Neural progenitor cell (in vitro differentiated cells): Measurements from ENCODE around the gene KCNB1. TPM values are rescaled to one million over a fixed set of nuclear protein-coding genes. Genes with fewer than 3 reads are reported as not detected.

Experiments used
- DNase-seq: peaks from one replicate; pipeline ENCODE4 v3.0.0-alpha.2; 2016; ENCODE audit warnings: low spot score
- H2AFZ ChIP-seq: fragments of 200-600 bp; sonication (generic); replicated peaks from 2 replicates; pipeline ENCODE4 v1.6.1; 2016; ENCODE audit warnings: antibody characterized with exemption
- H3F3A ChIP-seq: fragments of 200-600 bp; sonication (generic); 2 replicates; pipeline ENCODE4 v1.6.1; 2016; ENCODE audit warnings: antibody characterized with exemption, low read depth
- H3K27ac ChIP-seq: fragments of 200-600 bp; sonication (generic); 2 replicates; pipeline ENCODE4 v1.5.1; 2016; ENCODE audit warnings: mild to moderate bottlenecking
- H3K27me3 ChIP-seq: fragments of 200-600 bp; sonication (generic); 2 replicates; pipeline ENCODE4 v1.6.1; 2016; ENCODE audit warnings: mild to moderate bottlenecking, moderate library complexity
- H3K36me3 ChIP-seq: fragments of 200-600 bp; sonication (generic); 2 replicates; pipeline ENCODE4 v1.5.1; 2016
- H3K4me1 ChIP-seq: fragments of 200-600 bp; sonication (generic); 2 replicates; pipeline ENCODE4 v1.6.1; 2016; ENCODE audit warnings: mixed run types
- H3K4me2 ChIP-seq: fragments of 200-600 bp; sonication (generic); 2 replicates; pipeline ENCODE4 v1.6.1; 2016
- H3K4me3 ChIP-seq: fragments of 200-600 bp; sonication (generic); 2 replicates; pipeline ENCODE4 v1.5.1; 2016
- H3K79me2 ChIP-seq: fragments of 200-600 bp; sonication (generic); 2 replicates; pipeline ENCODE4 v1.6.1; 2016; ENCODE audit warnings: low read depth
- H3K9ac ChIP-seq: fragments of 200-600 bp; sonication (generic); 2 replicates; pipeline ENCODE4 v1.6.1; 2016
- H3K9me3 ChIP-seq: fragments of 200-600 bp; sonication (generic); 2 replicates; pipeline ENCODE4 v1.5.1; 2016; ENCODE audit warnings: low read depth
- H4K20me1 ChIP-seq: fragments of 200-600 bp; sonication (generic); 2 replicates; pipeline ENCODE4 v1.6.1; 2016; ENCODE audit warnings: low read depth
- H3K27ac Mint-ChIP-seq: 3 replicates; pipeline ENCODE4 v1.8.0; 2021; ENCODE audit warnings: mixed read lengths
- H3K27me3 Mint-ChIP-seq: 2 replicates; pipeline ENCODE4 v1.8.0; 2022; ENCODE audit warnings: low read depth, mild to moderate bottlenecking, inconsistent platforms, moderate library complexity, mixed read lengths; ENCODE audit not compliant: insufficient read depth
- H3K36me3 Mint-ChIP-seq: 3 replicates; pipeline ENCODE4 v1.8.0; 2021; ENCODE audit warnings: mixed read lengths
- H3K4me1 Mint-ChIP-seq: 3 replicates; pipeline ENCODE4 v1.8.0; 2021; ENCODE audit warnings: mixed read lengths
- H3K4me3 Mint-ChIP-seq: 3 replicates; pipeline ENCODE4 v1.8.0; 2021; ENCODE audit warnings: mild to moderate bottlenecking, moderate library complexity, mixed read lengths
- H3K9me3 Mint-ChIP-seq: 3 replicates; pipeline ENCODE4 v1.8.0; 2020; ENCODE audit warnings: mixed read lengths
- EZH2 ChIP-seq: fragments of 200-600 bp; sonication (generic); IDR thresholded peaks from 2 replicates; pipeline ENCODE4 v1.6.1; 2017; ENCODE audit warnings: antibody characterized with exemption, mild to moderate bottlenecking, moderate library complexity
- EZH2phosphoT487 ChIP-seq: fragments of 200-600 bp; sonication (generic); IDR thresholded peaks from 2 replicates; pipeline ENCODE4 v1.6.1; 2017; ENCODE audit warnings: antibody characterized with exemption
- total RNA-seq: library from RNA; depleted of rRNA; stranded (reverse); fragments of >200 nt; gene quantifications from 2 replicates; pipeline ENCODE4 v1.2.3, GENCODE V29; 2015; ENCODE audit warnings: low replicate concordance
- TF ChIP-seq, protein P1 (sequence below): fragments of 200-600 bp; sonication (generic); IDR thresholded peaks from 2 replicates; pipeline ENCODE4 v1.5.1; 2017; ENCODE audit warnings: antibody characterized with exemption, mild to moderate bottlenecking

KCNB1 gene
- total RNA-seq, 1 donor from 2014 or later = 0.97 TPM

- Histone ChIP-seq H2AFZ (no peak overlapping the region), H3K9ac (no peak overlapping the region), H3K27ac (no peak overlapping the region), H3K4me2 (no peak overlapping the region), H3K27me3 (no peaks in the 10 kb centered on the region), H4K20me1 (no peaks in the 10 kb centered on the region), H3K4me1 (no peaks in the 10 kb centered on the region), H3F3A (no peaks in the 10 kb centered on the region), H3K4me3 (no peak overlapping the region), H3K79me2 (no peaks in the 10 kb centered on the region), H3K36me3 (no peaks in the 10 kb centered on the region), H3K9me3 (no peaks in the 10 kb centered on the region)
- no peak for DNase-seq
- Mint-ChIP-seq H3K27me3 (peaks cover 5% of the 10 kb centered on the region), H3K4me1 (no peaks in the 10 kb centered on the region), H3K27ac (no peak overlapping the region), H3K4me3 (no peak overlapping the region), H3K9me3 (peaks cover 4% of the 10 kb centered on the region), H3K36me3 (peaks cover 13% of the 10 kb centered on the region)
- TF ChIP-seq EZH2phosphoT487 = no peak
- TF ChIP-seq EZH2 = no peak
- TF ChIP-seq, protein P1, sequence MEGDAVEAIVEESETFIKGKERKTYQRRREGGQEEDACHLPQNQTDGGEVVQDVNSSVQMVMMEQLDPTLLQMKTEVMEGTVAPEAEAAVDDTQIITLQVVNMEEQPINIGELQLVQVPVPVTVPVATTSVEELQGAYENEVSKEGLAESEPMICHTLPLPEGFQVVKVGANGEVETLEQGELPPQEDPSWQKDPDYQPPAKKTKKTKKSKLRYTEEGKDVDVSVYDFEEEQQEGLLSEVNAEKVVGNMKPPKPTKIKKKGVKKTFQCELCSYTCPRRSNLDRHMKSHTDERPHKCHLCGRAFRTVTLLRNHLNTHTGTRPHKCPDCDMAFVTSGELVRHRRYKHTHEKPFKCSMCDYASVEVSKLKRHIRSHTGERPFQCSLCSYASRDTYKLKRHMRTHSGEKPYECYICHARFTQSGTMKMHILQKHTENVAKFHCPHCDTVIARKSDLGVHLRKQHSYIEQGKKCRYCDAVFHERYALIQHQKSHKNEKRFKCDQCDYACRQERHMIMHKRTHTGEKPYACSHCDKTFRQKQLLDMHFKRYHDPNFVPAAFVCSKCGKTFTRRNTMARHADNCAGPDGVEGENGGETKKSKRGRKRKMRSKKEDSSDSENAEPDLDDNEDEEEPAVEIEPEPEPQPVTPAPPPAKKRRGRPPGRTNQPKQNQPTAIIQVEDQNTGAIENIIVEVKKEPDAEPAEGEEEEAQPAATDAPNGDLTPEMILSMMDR = no peak
Measured at GRCh38 chr20:49526056-49526455, 43.6 kb upstream of the KCNB1 start.

DNA sequence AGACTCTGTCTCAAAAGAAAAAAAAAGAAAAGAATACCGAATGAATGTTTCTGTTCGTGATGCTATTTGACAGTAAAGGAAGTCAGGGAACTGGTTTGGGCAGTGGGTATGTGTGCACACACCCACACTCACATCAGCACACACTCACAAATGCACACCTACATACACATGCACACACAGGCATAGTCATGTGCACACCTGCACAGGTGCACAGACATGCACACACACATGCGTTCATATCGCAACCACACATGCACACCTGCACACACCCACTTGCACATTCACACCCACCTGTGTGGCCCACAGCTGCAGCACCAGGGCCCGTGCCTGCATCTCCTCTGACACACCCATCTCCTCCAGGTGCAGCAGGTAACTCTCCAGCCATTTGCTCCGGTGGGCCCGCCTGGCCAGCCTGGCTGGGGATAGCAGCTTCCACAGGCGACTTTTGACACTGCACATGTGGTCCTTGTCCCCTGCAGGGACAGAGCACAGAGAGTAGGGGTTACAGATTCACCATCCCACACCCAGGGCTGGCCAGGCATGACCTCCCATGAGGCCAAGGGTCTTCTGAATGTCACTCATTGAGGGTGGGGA, 41.4 kb upstream of the KCNB1 start:
- Histone ChIP-seq H3K79me2 (no peaks in the 10 kb centered on the region), H3K9ac (no peak overlapping the region), H2AFZ (no peak overlapping the region), H3K9me3 (no peaks in the 10 kb centered on the region), H3K4me1 (no peaks in the 10 kb centered on the region), H3K27me3 (no peaks in the 10 kb centered on the region), H3K4me2 (no peak overlapping the region), H3F3A (no peaks in the 10 kb centered on the region), H3K36me3 (no peaks in the 10 kb centered on the region), H4K20me1 (no peaks in the 10 kb centered on the region), H3K27ac (no peak overlapping the region), H3K4me3 (no peak overlapping the region)
- TF ChIP-seq, protein P1 = no peak
- no peak for TF ChIP-seq EZH2phosphoT487
- TF ChIP-seq EZH2 = no peak
- peaks cover 7% of the 10 kb centered on the region for H3K36me3 Mint-ChIP-seq
- H3K4me1 Mint-ChIP-seq = no peaks in the 10 kb centered on the region
- H3K27me3 Mint-ChIP-seq = peaks cover 9% of the 10 kb centered on the region
- H3K4me3 Mint-ChIP-seq = no peak overlapping the region
- no peak overlapping the region for H3K27ac Mint-ChIP-seq
- H3K9me3 Mint-ChIP-seq = peaks cover 4% of the 10 kb centered on the region
- DNase-seq = no peak

DNA sequence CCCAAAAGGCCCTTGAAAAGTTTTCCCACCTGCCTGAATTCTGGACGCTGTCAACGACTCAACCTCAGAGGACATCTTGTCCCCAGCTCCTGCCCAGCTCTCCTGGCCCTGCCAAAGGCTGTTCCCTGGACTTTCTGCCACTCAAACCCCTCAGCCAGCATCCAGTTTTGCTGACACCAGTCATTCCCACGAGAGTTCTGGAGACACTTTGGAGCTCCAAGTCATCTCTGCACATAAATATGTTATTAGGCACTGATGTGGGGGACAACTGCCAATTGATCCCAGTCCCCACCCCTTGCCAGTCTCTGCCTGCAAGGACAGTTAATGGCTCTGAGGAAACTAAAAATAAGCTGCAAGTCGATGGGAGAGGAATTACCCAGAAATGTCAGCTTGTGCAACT, 38.9 kb upstream of the KCNB1 start:
- Histone ChIP-seq H3K9ac (no peak overlapping the region), H3K36me3 (no peaks in the 10 kb centered on the region), H3K27me3 (no peaks in the 10 kb centered on the region), H3K4me3 (no peak overlapping the region), H4K20me1 (no peaks in the 10 kb centered on the region), H3K79me2 (no peaks in the 10 kb centered on the region), H3K9me3 (no peaks in the 10 kb centered on the region), H2AFZ (no peak overlapping the region), H3K4me2 (no peak overlapping the region), H3K4me1 (no peaks in the 10 kb centered on the region), H3K27ac (no peak overlapping the region), H3F3A (no peaks in the 10 kb centered on the region)
- H3K27ac Mint-ChIP-seq = no peak overlapping the region
- H3K4me3 Mint-ChIP-seq = no peak overlapping the region
- peaks cover 7% of the 10 kb centered on the region for H3K36me3 Mint-ChIP-seq
- H3K27me3 Mint-ChIP-seq = peaks cover 10% of the 10 kb centered on the region
- peaks cover 4% of the 10 kb centered on the region for H3K9me3 Mint-ChIP-seq
- DNase-seq = no peak
- H3K4me1 Mint-ChIP-seq = peaks cover 7% of the 10 kb centered on the region
- TF ChIP-seq, protein P1 = no peak
- no peak for TF ChIP-seq EZH2
- no peak for TF ChIP-seq EZH2phosphoT487
